HCT116 (cell line): ENCODE results near the gene PIGH. TPM values are rescaled to one million over a fixed set of nuclear protein-coding genes. Genes with fewer than 3 reads are reported as not detected.

Experiments used
- ATAC-seq: fragments of 200-7000 bp; cut with Tn5 transposase; 2 replicates; pipeline ENCODE4 v1.9.1; 2020; ENCODE audit warnings: mild to moderate bottlenecking, moderate library complexity
- BruUV-seq: library from RNA; stranded (reverse); fragments of 400-500 nt; replicated peaks from 2 replicates; lab custom pipeline; 2021; lab: Mats Ljungman, UMichigan
- CTCF ChIA-PET: fragments of 300-600 bp; sonication (Branson Sonifier 250); formaldehyde crosslinking; loops from one replicate; lab custom pipeline; 2021; ENCODE audit warnings: antibody characterized with exemption; lab: Charles Lee
- POLR2A ChIA-PET: fragments of 300-600, 350-600 bp; sonication (Branson Sonifier 250); formaldehyde crosslinking; loops from one replicate; lab custom pipeline; 2021; ENCODE audit warnings: antibody characterized with exemption; lab: Charles Lee
- RAD21 ChIA-PET, 2 experiments: fragments of 300-600 bp; sonication (Branson Sonifier 250); formaldehyde crosslinking; loops; one replicate each; lab custom pipeline; 2023; ENCODE audit warnings: low total read pairs in 2 of 2; ENCODE audit not compliant: uncharacterized antibody in 2 of 2, unreplicated experiment in 2 of 2, low non-redundant PET in 1 of 2; lab: Charles Lee
- DNase-seq: peaks from one replicate; pipeline ENCODE4 v3.0.0-alpha.2; 2010; ENCODE audit warnings: low read depth, low spot score
- H2AFZ ChIP-seq: fragments of 200-600 bp; shearing (Covaris generic), sonication (generic); 2 replicates; pipeline ENCODE4 v1.6.1; 2017; ENCODE audit warnings: low read depth, mixed run types, mixed read lengths, antibody characterized with exemption, low read length; ENCODE audit not compliant: poor library complexity, severe bottlenecking
- H3K27ac ChIP-seq: 2 replicates; pipeline ENCODE4 v1.5.1; 2012; ENCODE audit warnings: low read depth, low read length
- H3K27me3 ChIP-seq: fragments of 200-600 bp; sonication (generic); 2 replicates; pipeline ENCODE4 v1.6.1; 2016; ENCODE audit warnings: mixed run types, low read length, mixed read lengths; ENCODE audit not compliant: insufficient read depth
- H3K36me3 ChIP-seq, 2 experiments: fragments of 200-500 bp in 1 of 2; fragments of 200-600 bp in 1 of 2; sonication (Bioruptor generic) in 1 of 2; sonication (generic) in 1 of 2; 2 replicates each; pipeline versions ENCODE4 v1.5.1 to v1.6.1; 2014 to 2016; ENCODE audit warnings: low read length in 2 of 2, inconsistent platforms in 1 of 2, mixed read lengths in 1 of 2, mixed run types in 1 of 2; ENCODE audit not compliant: insufficient read depth in 2 of 2, control insufficient read depth in 1 of 2
- H3K4me1 ChIP-seq, 2 experiments: fragments of 200-600 bp in 1 of 2; sonication (generic) in 1 of 2; 2 replicates each; pipeline versions ENCODE4 v1.5.1 to v1.6.1; 2012 to 2017; ENCODE audit warnings: low read length in 2 of 2, inconsistent platforms in 1 of 2, mild to moderate bottlenecking in 1 of 2, mixed read lengths in 1 of 2, mixed run types in 1 of 2, moderate library complexity in 1 of 2; ENCODE audit not compliant: insufficient read depth in 2 of 2, control insufficient read depth in 1 of 2
- H3K4me2 ChIP-seq: fragments of 200-600 bp; sonication (generic); 2 replicates; pipeline ENCODE4 v1.6.1; 2017; ENCODE audit warnings: mixed run types, low read length, mixed read lengths
- H3K4me3 ChIP-seq, 2 experiments: fragments of 200-600 bp in 1 of 2; sonication (generic) in 1 of 2; replicated peaks in 1 of 2; 2 replicates each; pipeline ENCODE4 v1.5.1; 2011 to 2016; ENCODE audit warnings: low read length in 2 of 2, control low read depth in 1 of 2, low read depth in 1 of 2, mild to moderate bottlenecking in 1 of 2, mixed read lengths in 1 of 2, mixed run types in 1 of 2
- H3K79me2 ChIP-seq: fragments of 200-600 bp; sonication (generic); 2 replicates; pipeline ENCODE4 v1.6.1; 2017; ENCODE audit warnings: mild to moderate bottlenecking, mixed run types, low read length, moderate library complexity, mixed read lengths; ENCODE audit not compliant: insufficient read depth
- H3K9ac ChIP-seq: fragments of 200-600 bp; sonication (generic); 2 replicates; pipeline ENCODE4 v1.6.1; 2016; ENCODE audit warnings: low read length, mixed read lengths
- H3K9me2 ChIP-seq: fragments of 200-600 bp; sonication (generic), shearing (Covaris generic); 2 replicates; pipeline ENCODE4 v1.6.1; 2017; ENCODE audit warnings: mixed run types, mild to moderate bottlenecking, moderate library complexity; ENCODE audit not compliant: insufficient read depth
- H3K9me3 ChIP-seq, 2 experiments: fragments of 200-500 bp in 1 of 2; fragments of 200-600 bp in 1 of 2; sonication (Bioruptor generic) in 1 of 2; sonication (generic) in 1 of 2; 2 replicates each; pipeline ENCODE4 v1.6.1; 2014 to 2017; ENCODE audit warnings: low read length in 2 of 2, mixed read lengths in 2 of 2, inconsistent platforms in 1 of 2, low read depth in 1 of 2, mild to moderate bottlenecking in 1 of 2, mixed run types in 1 of 2, moderate library complexity in 1 of 2; ENCODE audit not compliant: control insufficient read depth in 1 of 2, insufficient read depth in 1 of 2
- H4K20me1 ChIP-seq: fragments of 200-600 bp; sonication (generic), shearing (Covaris generic); 2 replicates; pipeline ENCODE4 v1.6.1; 2017; ENCODE audit warnings: mixed run types, mild to moderate bottlenecking, moderate library complexity; ENCODE audit not compliant: insufficient read depth
- CTCF ChIP-seq, 3 experiments: fragments of 200-600 bp in 1 of 3; sonication (generic) in 1 of 3; IDR thresholded peaks in 2 of 3; conservative IDR thresholded peaks in 1 of 3; 2 replicates each; pipeline ENCODE4 v1.5.1; 2012 to 2017; ENCODE audit warnings: low read depth in 2 of 3, low read length in 2 of 3, antibody characterized with exemption in 1 of 3, borderline replicate concordance in 1 of 3, control low read depth in 1 of 3, mild to moderate bottlenecking in 1 of 3, mixed read lengths in 1 of 3, mixed run types in 1 of 3, moderate library complexity in 1 of 3; ENCODE audit not compliant: insufficient read depth in 1 of 3
- EZH2 ChIP-seq: fragments of 200-600 bp; sonication (generic); IDR thresholded peaks from 2 replicates; pipeline ENCODE4 v1.6.1; 2017; ENCODE audit warnings: antibody characterized with exemption, mixed run types
- RAD21 ChIP-seq: IDR thresholded peaks from 2 replicates; pipeline ENCODE4 v1.6.1; 2012; ENCODE audit warnings: low read depth, mild to moderate bottlenecking
- ZNF274 ChIP-seq: fragments of 200-500 bp; sonication (Bioruptor generic); IDR thresholded peaks from 2 replicates; pipeline ENCODE4 v1.6.1; 2014; ENCODE audit warnings: mild to moderate bottlenecking, low read depth, low read length, inconsistent platforms
- intact Hi-C: fragments of 100-400 bp; cut with micrococcal nuclease; formaldehyde crosslinking; loops from 2 replicates; pipeline ENCODE4 v1.10.0; 2022
- total RNA-seq: library from RNA; stranded (reverse); gene quantifications from one replicate; pipeline ENCODE4 v1.2.1, GENCODE V29; 2021; ENCODE audit not compliant: unreplicated experiment

Gene PIGH
- total RNA-seq, 1 experiment from 2014 or later = 20.9 TPM

- H3K27ac ChIP-seq = no peak overlapping the region
- no peaks in the 10 kb centered on the region for H4K20me1 ChIP-seq
- H3K4me2 ChIP-seq = no peak overlapping the region
- H3K79me2 ChIP-seq = no peaks in the 10 kb centered on the region
- DNase-seq = peak; percentile 47
- H3K9ac ChIP-seq = no peak overlapping the region
- H3K4me1 ChIP-seq = no peaks in the 10 kb centered on the region
- H2AFZ ChIP-seq = no peak overlapping the region
- intact Hi-C loops = loop anchor here (1.0 to 10.0 kb wide), 3 partner anchors 83 to 351 kb away; no protein-coding TSS in a partner anchor
- TF ChIP-seq RAD21 = peak; percentile 90
- TF ChIP-seq CTCF (IDR thresholded peaks at IDR 0.05 in 2 of 3, conservative IDR thresholded peaks at IDR 0.05 in 1 of 3; ENCODE audit: borderline replicate concordance in 1 of 3, insufficient read depth in 1 of 3, low read depth in 2 of 3, low read length in 2 of 3) = peak; percentile 79 to 85 (median 80)
- TF ChIP-seq ZNF274 = no peak
- TF ChIP-seq EZH2 = no peak
- no peak overlapping the region for H3K4me3 ChIP-seq
- no peaks in the 10 kb centered on the region for H3K27me3 ChIP-seq
- H3K9me2 ChIP-seq = no peaks in the 10 kb centered on the region
- no peaks in the 10 kb centered on the region for H3K9me3 ChIP-seq
- peak; percentile 97 for ATAC-seq
- ChIA-PET POLR2A (interaction anchor here (1.3 to 2.1 kb wide), 3 partner anchors 83 to 120 kb away, joined by 4 to 12 read pairs (median 7); partner anchors contain the start of gene RDH11), RAD21 (interaction anchor here (0.8 to 3.1 kb wide), 5 partner anchors 57 to 120 kb away, joined by 3 to 20 read pairs (median 3); no protein-coding TSS in a partner anchor), CTCF (interaction anchor here (0.6 to 8.1 kb wide), 11 partner anchors 12 to 1225 kb away, joined by 3 to 117 read pairs (median 5); partner anchors contain the start of genes PIGH and RDH12)
- BruUV-seq = no TSS peak
- H3K36me3 ChIP-seq = peaks cover 13 to 17% of the 10 kb centered on the region in 2 experiments; a peak in 3 of 4 replicates
These were observed 16.1 kb downstream of the PIGH start for GRCh38 chr14:67583711-67584644.
